IPS-NIHi11 (cell line): Measurements from ENCODE around the gene ATF4.

Source experiments
- DNase-seq: peaks from one replicate; pipeline ENCODE4 v3.0.0; 2012; ENCODE audit warnings: mixed read lengths, low spot score

The ATF4 gene

GRCh38 chr22:39520226-39521105 is at the start of gene ATF4:
Gene ATF4, plus strand, starts transcription at chr22:39520562. Its CDS starts 884 bp downstream, at chr22:39521446.
- peak; percentile 75 for DNase-seq

- no peak for DNase-seq
These were observed 48.8 kb upstream of the ATF4 start for GRCh38 chr22:39471381-39472141.

GRCh38 chr22:39472570-39473556 is 47.5 kb upstream of the ATF4 start:
- DNase-seq: no peak

GRCh38 chr22:39473851-39474250 is 46.5 kb upstream of the ATF4 start:
- DNase-seq: no peak

GRCh38 chr22:39474351-39475111 is 45.8 kb upstream of the ATF4 start:
- DNase-seq: no peak

GRCh38 chr22:39475337-39475736 is 45.0 kb upstream of the ATF4 start:
- DNase-seq: no peak

- DNase-seq: no peak
These were observed 44.5 kb upstream of the ATF4 start for GRCh38 chr22:39475902-39476301.

GRCh38 chr22:39476664-39477063 is 43.7 kb upstream of the ATF4 start:
- no peak for DNase-seq

- no peak for DNase-seq
These were observed 42.8 kb upstream of the ATF4 start for GRCh38 chr22:39477542-39477941.

- peak; percentile 86 for DNase-seq
These were observed 41.9 kb upstream of the ATF4 start for GRCh38 chr22:39478441-39478850.

GRCh38 chr22:39479254-39479653 is 41.1 kb upstream of the ATF4 start:
- DNase-seq: no peak

GRCh38 chr22:39480557-39480956 is 39.8 kb upstream of the ATF4 start:
- DNase-seq: no peak

- no peak for DNase-seq
These were observed 39.3 kb upstream of the ATF4 start for GRCh38 chr22:39481054-39481453.

- no peak for DNase-seq
These were observed 38.8 kb upstream of the ATF4 start for GRCh38 chr22:39481595-39481994.

GRCh38 chr22:39482768-39483167 is 37.6 kb upstream of the ATF4 start:
- DNase-seq: no peak

GRCh38 chr22:39486951-39487825 is 33.2 kb upstream of the ATF4 start:
- no peak for DNase-seq

GRCh38 chr22:39487826-39488520 is 32.4 kb upstream of the ATF4 start:
- no peak for DNase-seq

GRCh38 chr22:39488563-39489083 is 31.7 kb upstream of the ATF4 start:
- peak; percentile 14 for DNase-seq
